ENCODE data around the gene CCDC188. TPM values are rescaled to one million over a fixed set of nuclear protein-coding genes. Genes with fewer than 3 reads are reported as not detected.
A peak's percentile ranks its signal among the peaks of the same experiment; 100 is the strongest.

Gene CCDC188
- total and polyA plus RNA-seq, 2 of the 8 experiments (the other 6 are each of a cell fraction or from before 2014, with no cell fraction given), result not detected

- H3K79me2 ChIP-seq (ENCODE audit: control insufficient read depth in 1 of 2, insufficient read depth in 2 of 2, low read length in 2 of 2), result peaks cover 0 to 8% of the 10 kb centered on the region in 2 experiments; a peak in 1 of 4 replicates
- peaks cover 0 to 12% (median 7%) of the 10 kb centered on the region in 4 experiments; a peak in 4 of 7 replicates for H3K4me1 ChIP-seq (replicated peaks in 1 of 4; ENCODE audit: control insufficient read depth in 3 of 4, insufficient read depth in 4 of 4, low read length in 3 of 4)
- no peak overlapping the region for H2BK120ac ChIP-seq (replicated peaks; ENCODE audit: low read depth, low read length)
- H3K23ac ChIP-seq (ENCODE audit: insufficient read length), result no peak overlapping the region
- no peak overlapping the region for H4K5ac ChIP-seq (ENCODE audit: insufficient read length, low read depth, low read length)
- no peak overlapping the region; the same call in 1 of the 2 replicates for H4K8ac ChIP-seq (ENCODE audit: extremely low read depth, insufficient read depth, low read length)
- DNase-seq (ENCODE audit: low read depth in 1 of 2, low spot score in 2 of 2) (no peak), FAIRE-seq (no peak)
- H3K23me2 ChIP-seq (ENCODE audit: low read depth, low read length), result peaks cover 7% of the 10 kb centered on the region; the same call in 1 of the 2 replicates
- no peaks in the 10 kb centered on the region for H3K9me3 ChIP-seq (ENCODE audit: insufficient read depth in 2 of 2, low read depth in 1 of 2, low read length in 1 of 2)
- H2BK20ac ChIP-seq (ENCODE audit: low read length), result no peak overlapping the region
- peaks cover 3% of the 10 kb centered on the region for H3K79me1 ChIP-seq (ENCODE audit: low read depth, low read length)
- H2AK5ac ChIP-seq (ENCODE audit: low read depth, low read length), result peak overlapping the region; percentile 33; the same call in 1 of the 2 replicates
- H3K14ac ChIP-seq (ENCODE audit: insufficient read length), result no peak overlapping the region
- H3K27ac ChIP-seq (ENCODE audit: low read depth, low read length), result no peak overlapping the region
- peaks cover 15 to 32% of the 10 kb centered on the region in 2 experiments for H4K20me1 ChIP-seq (replicated peaks in 1 of 2; ENCODE audit: control insufficient read depth in 1 of 2, insufficient read depth in 2 of 2, low read length in 2 of 2)
- ChIA-PET POLR2A (ENCODE audit: partially characterized antibody) (interaction anchor here (0.6 to 8.3 kb wide), 11 partner anchors 8 to 154 kb away, joined by 3 to 223 read pairs (median 8); partner anchors contain the start of genes RANBP1 and TRMT2A), CTCF (ENCODE audit: partially characterized antibody) (interaction anchor here (1.0 to 2.6 kb wide), 9 partner anchors 9 to 165 kb away, joined by 3 to 18 read pairs (median 6); partner anchors contain the start of genes RANBP1 and TRMT2A)
- no peak overlapping the region for H4K91ac ChIP-seq (replicated peaks; ENCODE audit: insufficient read length, low read length)
- H3K36me3 ChIP-seq (ENCODE audit: control insufficient read depth in 2 of 4, insufficient read depth in 4 of 4, low read length in 3 of 4), result peaks cover 15 to 28% (median 18%) of the 10 kb centered on the region in 4 experiments; a peak in 7 of 8 replicates
- peak overlapping the region in 1 of 4 experiments; percentile 76; a peak in 2 of 8 replicates for H3K4me3 ChIP-seq (ENCODE audit: extremely low read depth in 1 of 4, insufficient read depth in 2 of 4, low read depth in 3 of 4, low read length in 4 of 4)
- H3K27me3 ChIP-seq (replicated peaks in 1 of 4; ENCODE audit: control insufficient read depth in 3 of 4, extremely low read depth in 1 of 4, insufficient read depth in 3 of 4, low read length in 3 of 4), result no peaks in the 10 kb centered on the region; a peak in 2 of 7 replicates
- peak overlapping the region; percentile 58 to 67; a peak in 3 of 4 replicates for H3K4me2 ChIP-seq (ENCODE audit: insufficient read depth in 1 of 2, low read depth in 2 of 2, low read length in 2 of 2)
- H3K56ac ChIP-seq (replicated peaks; ENCODE audit: insufficient read length, low read depth, low read length), result no peak overlapping the region
- no peak overlapping the region for H2AFZ ChIP-seq (ENCODE audit: low read length)
- peak overlapping the region; percentile 43; the same call in 1 of the 2 replicates for H2BK12ac ChIP-seq (ENCODE audit: low read depth, low read length)
- no peak overlapping the region for H3K4ac ChIP-seq (replicated peaks; ENCODE audit: insufficient read length, low read depth, low read length)
- H2BK5ac ChIP-seq (ENCODE audit: low read depth, low read length), result peak overlapping the region; percentile 40; the same call in 1 of the 2 replicates
- WGBS, 2 experiments (ENCODE audit: extremely low coverage in 1 of 2, insufficient coverage in 1 of 2, insufficient read length in 1 of 2, insufficient replicate concordance in 2 of 2, low coverage in 1 of 2, low lambda C conversion rate in 2 of 2, missing lambda C conversion rate in 1 of 2), result 86% methylated on average over 3 of the region's 3 CpGs; no CpG with 5 or more reads in 1 of the 2 experiments
- no peak overlapping the region for H3K18ac ChIP-seq (ENCODE audit: extremely low read depth, low read length)
- H3K9ac ChIP-seq (replicated peaks in 1 of 4; ENCODE audit: extremely low read depth in 1 of 4, low read depth in 3 of 4, low read length in 3 of 4), result no peak overlapping the region
- peak overlapping the region; percentile 84 for H2BK15ac ChIP-seq (ENCODE audit: low read length)
- TF ChIP-seq RNF2 (IDR thresholded peaks at IDR 0.05; ENCODE audit: borderline replicate concordance, low read depth, low read length, missing control alignments, poor library complexity, severe bottlenecking) (no peak), POLR2A (IDR thresholded peaks at IDR 0.05; ENCODE audit: control extremely low read depth in 1 of 2, low read depth in 2 of 2, low read length in 2 of 2) (no peak), POLR2AphosphoS5 (IDR thresholded peaks at IDR 0.05; ENCODE audit: low read depth, low read length) (no peak; the same call in 1 of the 2 replicates), USF2 (IDR thresholded peaks at IDR 0.05; ENCODE audit: low read length) (no peak), BACH1 (IDR thresholded peaks at IDR 0.05; ENCODE audit: low read length) (no peak), SP1 (IDR thresholded peaks at IDR 0.05; ENCODE audit: low read depth, low read length) (no peak), BCL11A (IDR thresholded peaks at IDR 0.05; ENCODE audit: low read depth in 2 of 2, low read length in 2 of 2) (no peak), JUN (IDR thresholded peaks at IDR 0.05; ENCODE audit: low read depth, low read length) (no peak), TAF7 (optimal IDR thresholded peaks at IDR 0.05; ENCODE audit: borderline replicate concordance, low read depth, low read length) (no peak), SAP30 (IDR thresholded peaks at IDR 0.05; ENCODE audit: insufficient read depth, insufficient replicate concordance, low read length) (no peak), SIN3A (conservative IDR thresholded peaks at IDR 0.05 in 1 of 2, IDR thresholded peaks at IDR 0.05 in 1 of 2; ENCODE audit: low read depth in 1 of 2, low read length in 2 of 2) (no peak)
These were observed 20.5 kb downstream of the CCDC188 start for GRCh38 chr22:20130319-20130718.
